GM15510 (cell line): Measurements from ENCODE around the gene KCNC2.

ENCODE experiments used
- POLR2A ChIP-seq: IDR thresholded peaks from 3 replicates; pipeline ENCODE4 v1.6.1; 2011; ENCODE audit warnings: borderline replicate concordance; ENCODE audit not compliant: insufficient read length; ENCODE audit errors: extremely low read depth

KCNC2 gene

DNA sequence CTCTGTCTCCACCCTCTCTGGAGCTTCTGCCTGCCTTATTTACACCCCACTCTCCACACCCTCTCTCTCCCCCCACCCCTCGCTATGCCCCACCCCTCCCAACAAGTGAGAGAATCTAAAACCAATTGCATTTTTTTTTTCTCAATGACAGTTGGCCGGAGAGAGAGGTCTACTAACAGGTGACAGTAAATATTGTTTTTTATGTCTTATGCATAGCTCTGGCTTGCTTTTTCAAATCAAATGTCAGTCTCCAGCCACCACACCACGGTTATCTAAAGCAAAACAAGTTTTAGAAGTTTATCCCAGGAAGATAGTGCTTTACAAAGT lies at the start of gene KCNC2:
KCNC2 (minus strand) TSS at position 28 of the 327 bp plus-strand sequence.
- no peak for TF ChIP-seq POLR2A

DNA sequence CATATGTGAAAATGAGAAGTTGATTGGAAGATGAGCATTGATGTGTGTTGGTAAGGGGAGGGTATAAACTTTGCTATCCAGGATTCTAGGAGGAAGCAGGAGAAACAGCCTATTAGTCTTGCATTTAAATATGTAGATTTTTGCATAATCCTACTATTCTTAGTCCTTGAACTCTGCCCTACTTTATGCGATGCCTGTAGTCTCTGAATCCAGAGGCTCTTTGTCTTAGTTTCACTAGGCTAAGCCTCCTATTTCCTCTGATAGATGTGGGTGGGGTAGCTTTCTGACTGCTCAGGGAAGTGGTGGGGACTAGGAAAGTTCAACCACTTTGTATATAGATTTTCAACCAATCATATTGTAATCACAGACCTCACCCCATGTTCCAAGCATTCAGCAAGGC lies 49.5 kb upstream of the KCNC2 start:
- no peak for TF ChIP-seq POLR2A

DNA sequence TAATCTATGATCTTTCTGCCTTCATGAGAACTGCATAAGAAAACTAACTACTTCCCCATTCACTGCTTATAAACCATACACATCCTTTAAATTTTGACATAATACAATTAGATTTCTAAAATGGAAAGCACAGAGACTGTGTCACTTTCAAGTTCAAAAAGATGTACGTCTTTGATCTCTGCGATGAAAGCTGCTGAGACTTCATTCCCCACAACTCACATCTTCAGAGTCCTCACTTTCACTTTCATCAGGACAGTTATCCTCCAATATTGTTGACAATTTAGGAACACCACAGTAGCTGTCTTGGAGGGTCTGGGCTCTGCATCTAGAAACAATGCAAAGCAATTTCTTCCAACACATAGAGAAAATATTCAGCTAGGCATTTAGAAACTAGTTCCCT lies 47.9 kb upstream of the KCNC2 start:
- no peak for TF ChIP-seq POLR2A

DNA sequence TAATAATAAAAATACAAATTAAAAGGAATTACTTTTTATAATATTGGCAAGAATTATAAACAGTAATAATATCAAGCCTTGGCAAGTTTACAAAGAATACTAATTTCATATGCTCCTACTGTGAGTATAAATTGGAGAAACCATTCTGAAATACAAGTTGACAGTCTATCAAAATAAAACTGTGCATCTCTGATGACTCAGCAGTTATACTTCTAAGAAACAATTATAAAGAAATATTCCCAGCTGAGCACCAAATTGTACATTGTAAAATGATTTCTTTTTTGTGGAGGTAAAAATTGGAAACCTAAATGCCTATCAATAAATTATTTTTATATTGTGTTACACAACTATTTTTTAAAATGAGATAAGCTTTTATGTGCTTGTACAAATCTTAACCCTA lies 35.5 kb upstream of the KCNC2 start:
- no peak for TF ChIP-seq POLR2A

DNA sequence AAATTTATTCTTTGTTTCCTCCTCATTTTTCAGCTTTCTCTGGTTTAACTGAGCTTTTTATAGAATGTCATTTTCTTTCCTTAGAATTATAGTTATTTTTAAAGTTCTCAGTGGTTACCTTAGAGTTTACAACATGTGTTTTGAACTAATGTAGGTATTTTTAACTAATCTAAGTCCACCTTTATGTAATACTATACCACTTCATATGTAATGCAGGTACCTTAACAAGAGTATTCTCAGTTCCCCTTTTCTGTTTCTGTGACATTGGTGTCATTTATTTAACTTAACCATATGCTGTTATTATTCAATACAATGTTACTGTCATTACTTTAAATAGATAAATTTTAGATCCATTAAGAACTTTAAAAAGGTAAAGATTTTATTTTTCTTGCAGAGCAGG lies 30.3 kb upstream of the KCNC2 start:
- no peak for TF ChIP-seq POLR2A

DNA sequence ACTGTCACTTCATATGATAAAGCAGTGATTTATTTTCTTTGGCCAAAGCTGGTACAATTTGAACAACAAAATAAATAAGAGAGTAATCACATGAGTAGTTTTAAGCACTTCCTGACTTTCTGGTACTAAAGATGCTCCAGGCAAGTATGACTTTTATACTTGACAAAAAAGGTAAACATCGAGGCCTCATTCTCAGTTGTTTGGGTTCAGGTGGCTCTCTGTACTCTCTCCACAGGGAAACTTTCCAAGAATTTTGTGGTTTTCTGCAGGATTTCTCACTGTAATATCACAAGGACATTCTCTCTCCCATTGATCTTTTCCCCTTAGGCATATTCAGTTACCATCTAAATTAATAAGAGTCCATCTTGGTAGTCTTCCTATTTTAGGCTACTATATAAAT lies 26.6 kb upstream of the KCNC2 start:
- TF ChIP-seq POLR2A: no peak

DNA sequence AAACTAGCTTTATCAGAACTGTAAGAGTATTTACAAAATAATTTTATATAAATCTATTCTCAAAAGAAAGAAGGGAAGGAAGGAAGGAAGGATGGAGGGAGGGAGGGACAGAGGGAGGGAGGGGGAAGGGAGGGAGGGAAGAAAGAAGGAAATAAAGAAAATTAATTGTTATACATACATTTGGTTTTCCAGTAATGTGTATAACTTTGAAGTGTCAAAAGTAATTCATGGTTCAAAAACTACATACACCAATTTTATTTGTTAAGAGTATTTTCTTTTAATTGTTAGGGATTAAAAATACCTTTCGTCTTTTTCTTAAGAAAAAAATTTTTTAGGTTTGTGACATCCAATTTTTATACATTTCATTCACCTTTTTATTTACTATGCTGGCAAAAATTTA lies 17.5 kb upstream of the KCNC2 start:
- TF ChIP-seq POLR2A: no peak

DNA sequence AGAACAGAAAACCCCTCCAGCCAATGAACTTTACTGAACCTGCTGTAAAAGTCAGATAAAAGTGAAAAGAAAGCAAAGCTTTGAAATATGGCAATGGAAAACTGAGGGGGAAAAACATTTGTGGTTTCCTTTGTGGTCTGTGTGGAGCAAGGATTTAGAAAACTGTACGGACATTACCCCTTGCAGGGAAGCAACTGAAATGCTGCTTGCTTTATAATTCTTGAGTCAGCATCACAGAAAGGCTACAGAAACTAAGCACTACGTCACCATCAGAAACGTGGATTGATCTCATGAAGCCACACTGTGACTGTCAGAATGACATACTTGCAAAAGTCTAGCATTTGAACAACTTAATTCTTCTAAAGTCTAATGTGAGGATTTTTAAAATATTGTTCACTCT lies 2.4 kb upstream of the KCNC2 start:
- no peak for TF ChIP-seq POLR2A

DNA sequence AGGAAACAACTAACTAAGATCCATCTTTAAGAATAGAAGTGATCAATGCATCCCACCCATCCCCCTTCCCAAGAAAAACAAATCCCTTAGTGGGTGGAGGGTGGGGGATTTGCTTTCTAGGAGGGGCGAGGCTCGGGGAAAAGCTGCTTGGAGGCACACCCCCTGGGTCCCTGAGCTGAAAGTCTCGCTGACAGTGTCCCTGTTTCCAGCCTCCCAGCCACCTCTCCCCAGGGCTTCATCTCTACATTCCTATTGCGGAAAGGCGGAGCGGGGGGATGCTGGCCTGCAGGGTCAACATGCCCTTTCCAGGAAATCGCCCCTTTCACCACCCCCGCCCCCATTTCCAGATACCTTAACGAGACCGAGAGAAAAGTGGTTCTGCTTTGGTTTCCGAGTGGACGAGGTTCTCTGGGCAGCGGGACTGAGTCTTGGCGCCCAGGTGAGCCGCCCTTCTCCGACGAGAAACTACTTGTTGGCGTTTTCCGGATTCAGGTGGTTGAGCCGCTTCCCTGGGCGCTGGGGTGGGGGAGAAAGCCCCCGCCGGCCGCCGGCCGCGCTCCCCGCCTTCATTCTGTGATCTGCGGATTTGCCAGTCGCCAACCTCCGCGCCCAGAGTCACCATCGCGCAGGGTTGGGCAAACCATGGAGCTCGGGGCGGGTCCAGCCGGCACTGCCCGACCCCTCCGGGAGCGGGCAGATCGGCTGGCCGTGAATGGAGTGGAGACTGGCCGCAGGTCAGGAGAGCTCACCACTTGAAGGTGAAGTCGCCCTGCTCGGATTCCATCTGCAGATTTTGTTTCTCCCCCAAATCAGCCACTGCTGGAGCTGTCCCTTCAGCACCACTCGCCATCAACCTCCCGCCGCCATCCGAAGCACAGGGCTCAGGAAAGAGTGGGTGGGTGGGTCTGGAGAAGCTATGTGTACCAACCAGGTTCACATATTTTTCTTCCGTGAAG lies 505 bp downstream of the KCNC2 start:
- no peak for TF ChIP-seq POLR2A

DNA sequence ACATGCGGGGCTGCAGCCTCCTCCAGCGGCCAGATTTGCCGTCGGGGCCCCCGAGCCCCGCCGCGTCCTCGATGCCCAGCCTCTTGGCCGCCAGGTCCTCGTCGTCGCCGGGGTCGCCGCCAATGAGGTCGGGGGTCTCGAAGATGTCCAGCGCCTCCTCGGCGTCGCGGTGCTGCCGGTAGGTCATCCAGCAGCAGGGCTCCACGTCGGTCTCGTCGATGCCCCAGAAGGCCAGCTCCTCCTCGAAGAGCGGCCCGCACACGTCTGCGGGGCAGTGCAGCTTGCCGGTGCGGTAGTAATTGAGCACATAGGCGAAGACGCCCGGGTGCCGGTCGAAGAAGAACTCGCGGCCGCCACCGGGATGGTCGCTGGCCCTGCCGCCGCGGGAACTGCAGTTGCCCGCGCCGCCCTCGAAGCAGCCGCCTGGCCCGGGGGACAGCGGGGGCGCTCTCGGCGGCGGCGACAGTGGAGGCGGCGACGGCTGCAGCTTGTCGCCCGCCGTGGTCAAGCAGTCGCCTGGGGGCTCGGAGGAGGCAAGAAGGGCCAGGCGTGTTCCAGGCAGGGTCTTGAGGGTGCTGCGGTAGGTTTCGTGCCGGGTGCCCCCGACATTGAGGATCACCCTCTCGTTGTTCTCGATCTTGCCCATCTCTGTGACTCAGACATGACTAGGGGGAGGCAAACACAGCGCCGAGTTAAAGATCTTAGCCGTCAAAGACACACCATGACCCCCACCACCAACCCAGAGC lies 2.1 kb downstream of the KCNC2 start:
- TF ChIP-seq POLR2A: no peak

DNA sequence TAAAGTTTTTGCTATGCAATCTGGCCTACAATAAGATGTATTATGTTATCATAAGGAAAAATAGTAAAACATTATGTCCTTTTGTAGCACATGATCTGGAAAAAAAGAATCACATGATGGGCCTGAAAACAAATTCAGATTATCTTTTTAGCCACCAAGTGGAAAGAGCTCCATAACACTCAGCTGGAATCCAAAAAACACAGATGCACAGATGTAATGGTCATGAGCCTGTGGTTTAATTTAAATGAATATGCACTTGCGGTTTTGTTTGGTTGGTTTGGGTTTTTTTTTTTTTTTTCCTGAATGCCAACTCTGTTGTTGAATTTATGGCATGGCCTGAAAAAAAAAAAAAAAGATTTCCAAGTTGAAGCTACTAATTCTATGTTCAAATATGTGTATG lies 4.1 kb downstream of the KCNC2 start:
- no peak for TF ChIP-seq POLR2A

DNA sequence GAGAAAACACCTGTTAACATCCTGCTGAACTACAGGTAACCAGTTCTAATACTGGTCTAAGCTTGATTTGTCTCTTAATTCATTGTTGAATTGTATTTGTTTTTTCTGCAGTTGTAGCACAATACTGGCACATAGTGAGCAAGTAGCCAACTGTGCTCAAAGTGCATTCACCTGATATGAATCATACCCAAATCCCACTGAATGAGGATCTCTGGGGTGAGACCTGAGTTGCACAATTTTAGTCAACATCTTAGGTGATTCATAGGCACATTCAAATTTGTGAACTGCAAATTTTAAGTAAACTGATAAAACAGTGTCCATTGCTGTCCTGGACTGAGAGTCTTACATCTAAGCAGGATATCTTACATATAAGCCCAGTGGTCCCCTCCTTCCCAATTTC lies 12.8 kb downstream of the KCNC2 start:
- no peak for TF ChIP-seq POLR2A

DNA sequence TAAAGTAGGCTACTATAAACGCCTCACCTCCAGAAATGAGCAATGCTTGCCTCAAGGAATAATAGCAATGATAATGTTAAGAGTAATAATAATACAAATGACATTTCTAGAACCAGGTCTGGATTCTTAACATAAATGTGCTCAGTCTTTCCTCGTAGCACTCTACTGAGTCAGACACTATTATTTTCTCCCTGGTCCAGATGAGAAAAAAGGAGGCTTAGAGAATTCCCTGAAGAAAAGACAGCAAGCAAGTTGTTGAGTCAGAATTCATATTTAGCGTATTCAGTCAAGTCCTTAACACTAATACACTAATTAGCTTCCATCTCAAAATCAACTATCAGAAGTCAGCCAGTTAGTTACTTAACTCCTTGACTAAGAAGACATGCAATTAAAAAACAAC lies 13.2 kb downstream of the KCNC2 start:
- no peak for TF ChIP-seq POLR2A

DNA sequence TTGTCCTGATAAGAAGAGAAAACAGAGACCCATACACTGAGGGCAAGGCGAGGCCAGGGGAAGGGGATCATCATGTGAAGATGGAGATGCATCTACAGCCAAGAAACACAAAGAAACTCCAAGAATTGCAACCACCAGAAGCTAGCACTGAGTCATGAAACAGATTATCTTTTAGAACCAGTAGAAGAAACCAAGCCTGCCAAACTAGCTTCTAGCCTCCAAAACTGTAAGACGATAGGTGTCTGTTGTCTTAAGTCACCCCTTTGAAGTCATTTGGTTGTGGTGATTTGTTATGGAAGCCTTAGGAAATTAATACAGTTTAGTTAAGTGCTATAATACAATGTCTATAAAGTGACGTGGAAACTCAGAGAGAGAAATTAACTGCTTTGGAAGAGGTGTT lies 15.4 kb downstream of the KCNC2 start:
- TF ChIP-seq POLR2A: no peak

DNA sequence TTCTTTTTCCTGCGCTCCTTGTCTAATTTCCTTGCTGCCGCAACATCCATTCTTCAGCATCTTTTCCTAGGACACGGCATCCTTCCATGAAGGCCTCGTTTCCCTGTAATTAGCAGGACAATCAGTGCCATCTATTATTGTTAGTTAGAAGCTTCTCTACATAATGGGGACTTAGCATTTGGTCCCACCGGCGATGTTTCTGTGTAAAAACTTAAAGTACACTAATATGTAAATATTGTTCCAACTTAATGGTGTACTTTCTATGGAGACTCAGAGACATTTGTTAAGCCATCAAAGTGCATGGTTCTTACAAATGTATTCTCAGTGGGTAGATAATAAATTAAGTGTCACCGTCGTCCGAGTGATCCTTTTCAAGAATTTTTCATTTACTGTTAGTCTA lies 17.4 kb downstream of the KCNC2 start:
- no peak for TF ChIP-seq POLR2A

DNA sequence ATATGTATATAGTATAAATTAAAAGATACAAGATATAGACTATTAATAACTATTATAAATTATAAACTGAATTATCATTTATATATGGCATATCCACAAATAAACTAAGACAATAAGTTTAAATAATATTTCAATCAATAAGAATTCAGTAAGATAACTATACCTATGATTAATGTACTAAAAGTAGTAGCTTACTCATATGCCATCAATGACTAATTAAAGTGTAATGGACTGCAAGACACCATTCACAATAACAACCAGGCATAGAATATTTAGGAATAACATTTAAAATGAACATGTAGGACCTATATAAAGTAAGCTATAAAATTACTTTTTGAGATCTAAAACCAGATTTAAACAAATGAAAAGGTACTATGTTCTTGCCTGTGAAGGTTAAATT lies 18.8 kb downstream of the KCNC2 start:
- no peak for TF ChIP-seq POLR2A

DNA sequence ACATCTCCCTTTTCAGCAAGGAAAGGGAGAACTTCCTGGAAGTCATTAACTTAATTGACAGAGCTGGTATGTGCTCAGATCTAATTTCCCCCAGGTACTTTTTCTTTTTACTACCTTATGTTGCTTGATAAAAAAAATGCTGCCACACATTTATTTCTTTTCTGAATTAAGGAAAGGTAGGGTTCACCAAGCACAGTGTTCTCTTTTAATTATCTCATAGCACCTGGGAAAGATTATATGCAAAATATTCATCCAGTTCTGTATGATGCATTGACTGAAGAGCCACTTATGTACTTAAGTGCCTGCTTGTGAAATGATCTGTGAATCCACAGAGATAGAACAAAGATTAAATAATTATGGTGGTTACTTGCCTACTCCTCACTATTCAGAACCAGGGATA lies 25.1 kb downstream of the KCNC2 start:
- no peak for TF ChIP-seq POLR2A

DNA sequence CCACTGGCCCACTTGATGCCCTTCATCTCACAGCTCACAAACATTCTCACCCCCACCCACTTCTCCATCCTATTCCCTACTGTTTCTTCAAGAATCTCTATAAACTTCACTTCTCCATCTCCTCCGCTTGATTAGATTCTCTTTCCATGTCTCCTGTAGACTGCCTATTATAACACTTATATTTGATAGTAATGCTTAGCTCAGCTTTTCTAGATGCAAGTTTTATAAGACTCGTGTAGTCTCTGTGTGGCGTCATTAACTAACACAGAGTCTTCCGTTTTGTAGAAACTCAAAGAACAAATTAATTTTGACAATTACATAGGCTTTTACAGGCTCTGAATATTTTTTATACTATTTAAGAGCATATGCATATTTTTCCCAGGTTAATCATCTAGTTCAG lies 25.7 kb downstream of the KCNC2 start:
- TF ChIP-seq POLR2A: no peak
